Measurements from ENCODE around the gene KAT2B.
"Not testable (repeated sequence)": the region's sequence is repeated elsewhere in the genome, so short reads cannot be mapped to it uniquely, and the experiment has no call there.

KAT2B gene

GRCh38 chr3:20039765-20040547 is at the start of gene KAT2B:
KAT2B (plus strand) TSS chr3:20040446; CDS start chr3:20040478, 32 bp downstream.
- DNase-seq = peak; percentile 85

DNA sequence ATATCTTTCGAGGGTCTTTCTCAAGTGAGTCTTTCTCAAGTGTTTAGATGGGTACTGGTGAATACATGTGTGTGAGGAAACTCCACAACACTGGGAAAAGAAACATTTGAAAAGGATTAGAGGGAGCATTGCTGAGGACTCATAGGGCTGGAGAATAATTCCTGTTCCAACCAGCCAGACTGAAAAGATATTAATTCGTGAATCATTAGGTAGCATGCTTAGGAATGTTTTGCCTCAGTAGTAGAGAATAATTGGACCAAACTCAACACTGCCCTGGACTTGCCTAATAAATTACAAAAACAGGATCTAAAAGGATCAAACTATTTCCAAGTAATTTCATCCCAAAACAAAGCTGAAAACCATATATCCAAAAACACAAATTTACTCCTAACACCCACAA is 45.5 kb upstream of the KAT2B start:
- DNase-seq = no peak

- DNase-seq = no peak
Observed at GRCh38 chr3:19997502-19997901, 42.7 kb upstream of the KAT2B start.

- DNase-seq = no peak
Observed at GRCh38 chr3:20001932-20002331, 38.3 kb upstream of the KAT2B start.

DNA sequence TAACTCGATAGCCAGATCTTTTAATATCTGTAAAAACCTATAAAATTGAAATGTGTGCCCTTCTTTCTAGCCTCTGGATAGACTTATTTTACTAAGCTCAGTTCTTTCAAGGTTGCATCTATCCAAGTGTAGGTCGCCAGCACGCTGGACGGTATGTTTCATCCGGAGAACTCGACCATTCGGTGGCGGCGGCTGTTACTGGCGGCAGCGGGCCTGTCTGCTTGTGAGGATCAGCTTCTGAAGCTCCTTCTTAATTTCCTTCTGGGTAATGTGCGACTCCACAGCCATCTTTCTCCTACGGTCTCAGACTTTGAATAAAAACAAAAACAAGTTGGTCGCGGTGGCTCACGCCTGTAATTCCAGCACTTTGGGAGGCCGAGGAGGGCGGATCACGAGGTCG is 32.3 kb upstream of the KAT2B start:
- DNase-seq = no peak

GRCh38 chr3:20008646-20009045 is 31.6 kb upstream of the KAT2B start:
- DNase-seq = no peak

- DNase-seq = no peak
Observed at GRCh38 chr3:20012164-20012563, 28.1 kb upstream of the KAT2B start, which contains the start of gene PP2D1. PP2D1 (minus strand) TSS chr3:20012264; CDS start chr3:20012072, 192 bp downstream.

GRCh38 chr3:20013396-20013795 is 26.9 kb upstream of the KAT2B start:
- no peak for DNase-seq

DNA sequence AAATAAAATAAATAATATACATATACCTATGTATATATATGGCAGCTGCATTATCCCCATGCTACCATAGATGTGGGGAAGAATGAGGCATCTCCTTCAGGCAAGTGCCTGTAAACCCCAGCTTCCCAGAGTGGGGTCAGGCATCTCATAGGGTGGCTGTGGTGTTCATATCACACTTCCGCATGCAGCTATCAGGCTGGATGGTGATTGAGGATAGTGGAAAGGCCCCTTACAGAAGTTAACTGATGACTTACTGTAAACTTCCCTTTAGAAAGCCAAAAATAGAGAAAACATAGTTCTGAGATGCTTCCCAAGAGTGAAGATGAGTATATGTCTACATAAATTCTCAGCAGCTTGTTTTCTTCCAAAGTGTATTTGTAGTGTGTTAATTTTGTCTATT is 24.7 kb upstream of the KAT2B start:
- no peak for DNase-seq

DNA sequence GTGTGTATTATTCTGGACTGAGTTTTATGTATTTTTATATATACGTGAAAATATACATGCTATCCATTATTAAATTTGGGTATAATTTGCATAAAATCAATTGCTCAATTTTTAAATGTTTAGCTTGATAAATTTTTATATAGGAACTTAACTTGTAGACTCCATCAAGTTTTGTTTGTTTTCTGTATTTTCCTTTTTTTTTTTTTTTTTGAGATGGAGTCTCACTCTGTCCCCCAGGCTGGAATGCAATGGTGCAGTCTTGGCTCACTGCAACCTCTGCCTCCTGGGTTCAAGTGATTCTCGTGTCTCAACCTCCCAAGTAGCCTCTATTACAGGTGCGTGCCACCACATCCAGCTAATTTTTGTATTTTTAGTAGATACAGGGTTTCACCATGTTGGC is 24.2 kb upstream of the KAT2B start:
- not testable (repeated sequence) for DNase-seq

GRCh38 chr3:20022954-20023622 is 17.2 kb upstream of the KAT2B start:
- peak; percentile 80 for DNase-seq

- peak; percentile 66 for DNase-seq
Observed at GRCh38 chr3:20023623-20024405, 16.4 kb upstream of the KAT2B start.

- DNase-seq = no peak
Observed at GRCh38 chr3:20027136-20027535, 13.1 kb upstream of the KAT2B start.

- DNase-seq = no peak
Observed at GRCh38 chr3:20028905-20029331, 11.3 kb upstream of the KAT2B start.

GRCh38 chr3:20031939-20032338 is 8.3 kb upstream of the KAT2B start:
- DNase-seq = not testable (repeated sequence)

DNA sequence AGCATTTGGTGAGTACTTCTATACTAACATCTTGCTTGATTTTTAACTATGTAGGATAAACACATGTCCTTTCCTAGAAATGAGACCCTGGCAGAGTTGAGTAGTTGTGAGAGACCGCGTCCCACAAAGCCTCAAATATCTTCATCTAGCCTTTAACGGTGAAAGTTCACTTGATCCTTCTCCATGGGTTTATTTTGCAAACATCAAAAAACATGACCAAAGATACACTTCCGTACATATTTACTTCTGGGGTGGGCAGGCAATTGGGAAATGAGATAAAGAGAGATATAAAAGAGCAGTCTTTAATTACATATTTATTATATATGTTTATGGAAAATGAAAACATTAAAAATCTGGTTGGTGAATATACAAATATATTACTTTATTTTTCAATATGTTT is 5.2 kb upstream of the KAT2B start:
- DNase-seq = no peak

DNA sequence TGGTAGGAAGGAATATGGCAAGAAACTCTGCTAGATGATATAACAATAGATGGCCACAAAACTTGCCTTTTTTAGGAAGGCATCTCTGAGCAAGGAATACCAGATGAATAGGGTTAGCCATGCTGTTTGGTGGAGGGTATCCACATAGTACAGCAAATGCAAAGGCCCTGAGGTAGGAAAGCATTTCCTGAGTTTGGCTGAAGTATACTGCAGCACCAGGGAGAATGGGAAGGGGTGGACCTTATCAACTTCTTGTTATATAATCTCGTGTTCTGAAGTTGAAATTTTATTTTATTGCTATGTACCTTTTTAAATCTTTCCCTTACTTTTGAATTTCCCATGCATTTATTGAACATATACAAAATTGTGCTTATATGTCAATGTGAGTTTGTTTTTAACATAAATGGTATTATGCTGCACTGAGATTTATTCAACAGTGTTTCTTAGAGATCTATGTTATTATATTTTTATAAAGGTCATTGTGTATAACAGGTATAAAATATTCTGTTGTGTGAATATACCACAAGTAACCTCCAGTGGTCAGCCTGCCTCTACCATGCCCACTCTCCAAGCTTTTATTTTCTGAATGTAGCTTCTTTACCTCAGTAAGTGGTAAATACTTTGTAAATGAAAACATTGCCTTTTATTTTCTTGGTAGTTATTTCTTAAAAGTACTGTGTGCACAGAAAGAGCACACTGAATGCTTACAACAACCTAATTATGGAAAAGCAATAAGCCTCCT is 2.8 kb upstream of the KAT2B start:
- DNase-seq = no peak

DNA sequence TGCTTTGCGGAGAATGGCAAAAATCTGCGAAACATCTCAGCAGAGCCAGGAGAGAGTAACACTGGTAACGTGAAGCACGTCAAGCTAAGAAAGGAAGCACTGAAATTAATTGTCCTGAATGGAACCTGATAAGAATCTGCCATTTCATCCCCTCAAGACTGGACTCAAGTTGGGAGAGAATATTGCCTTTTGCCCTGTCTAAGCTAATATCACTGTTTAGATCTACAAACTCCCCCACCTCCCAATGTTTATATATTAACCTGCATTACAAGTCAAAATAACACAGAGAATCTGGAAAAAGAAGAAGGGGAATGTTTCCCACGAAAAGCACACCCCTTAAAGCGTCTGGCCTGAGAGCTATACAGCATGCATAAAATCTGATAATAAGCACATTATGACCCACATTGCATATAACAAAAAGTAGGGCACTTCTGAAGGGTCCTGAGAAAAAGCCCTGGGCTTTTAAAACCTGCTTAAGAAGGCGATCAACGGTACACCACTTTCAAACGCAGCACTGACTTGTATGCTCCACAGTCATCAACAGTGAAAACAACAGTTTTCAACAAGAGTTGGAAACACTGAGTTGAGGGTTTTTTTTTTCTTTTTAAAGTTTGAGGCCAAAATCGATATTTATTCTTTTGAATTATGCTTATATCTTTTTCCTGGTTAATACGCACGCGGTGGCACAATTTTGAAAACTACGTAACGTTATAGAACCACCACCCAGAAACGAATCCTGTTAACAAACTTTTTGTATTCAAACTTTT is 1.4 kb upstream of the KAT2B start:
- DNase-seq = peak; percentile 5

DNA sequence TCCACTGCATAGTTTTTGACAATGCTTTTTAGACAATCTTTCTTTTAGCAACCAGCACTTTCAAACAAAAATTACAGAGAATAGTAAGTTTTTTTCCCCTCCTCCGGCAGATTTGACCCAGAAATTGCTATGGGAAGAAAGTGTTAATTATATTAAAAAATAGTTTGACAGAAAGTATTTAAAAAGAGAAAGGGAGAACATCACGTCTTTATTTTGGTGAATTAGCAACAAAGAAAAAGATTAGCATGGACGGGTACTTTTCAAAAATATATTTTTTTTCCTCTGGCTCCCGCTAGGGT is 831 bp upstream of the KAT2B start:
- DNase-seq = no peak

- DNase-seq = peak; percentile 83
Observed at GRCh38 chr3:20040548-20041196, 426 bp downstream of the KAT2B start.

- peak; percentile 89 for DNase-seq
Observed at GRCh38 chr3:20041197-20041780, 1.0 kb downstream of the KAT2B start.

Data from NCI-H82 (cell line).